HT-29 (cell line): ENCODE data around the gene RPS6KA2. TPM values are rescaled to one million over a fixed set of nuclear protein-coding genes. Genes with fewer than 3 reads are reported as not detected.
A peak's percentile ranks its signal among the peaks of the same experiment; 100 is the strongest.

Experiments used
- DNase-seq: peaks from one replicate; pipeline ENCODE4 v3.0.0-alpha.2; 2015; ENCODE audit warnings: low spot score
- total RNA-seq: library from RNA; depleted of rRNA; stranded (reverse); fragments of >200 nt; shearing (Covaris generic); gene quantifications from 2 replicates; pipeline ENCODE4 v1.2.3, GENCODE V29; 2014

RPS6KA2 gene
- total RNA-seq, 1 experiment from 2014 or later, result 3.4 TPM

GRCh38 chr6:166615059-166615770 is 11.8 kb downstream of the RPS6KA2 start:
- DNase-seq, result no peak

DNA sequence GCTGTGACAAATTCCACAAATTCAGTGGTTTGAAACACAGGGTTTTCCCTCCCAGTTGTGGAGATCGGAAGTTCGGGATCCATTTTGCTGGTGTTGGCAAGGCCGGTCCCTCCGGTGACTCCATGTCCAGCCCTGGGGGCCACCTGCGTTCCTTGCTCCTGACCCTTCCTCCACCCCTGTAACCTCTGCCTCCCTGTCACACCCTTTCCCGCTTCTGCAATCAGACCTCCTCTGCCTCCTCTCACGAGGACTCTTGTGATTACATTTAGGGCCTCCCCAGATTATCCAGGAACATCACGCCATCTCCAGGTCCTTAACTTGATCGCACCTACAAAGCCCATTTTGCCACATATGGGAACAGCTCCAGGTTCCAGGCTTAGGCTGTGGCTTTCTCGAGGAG is 12.5 kb downstream of the RPS6KA2 start:
- peak; percentile 10 for DNase-seq

- DNase-seq, result no peak
These were observed 12.9 kb downstream of the RPS6KA2 start for GRCh38 chr6:166614171-166614583.

DNA sequence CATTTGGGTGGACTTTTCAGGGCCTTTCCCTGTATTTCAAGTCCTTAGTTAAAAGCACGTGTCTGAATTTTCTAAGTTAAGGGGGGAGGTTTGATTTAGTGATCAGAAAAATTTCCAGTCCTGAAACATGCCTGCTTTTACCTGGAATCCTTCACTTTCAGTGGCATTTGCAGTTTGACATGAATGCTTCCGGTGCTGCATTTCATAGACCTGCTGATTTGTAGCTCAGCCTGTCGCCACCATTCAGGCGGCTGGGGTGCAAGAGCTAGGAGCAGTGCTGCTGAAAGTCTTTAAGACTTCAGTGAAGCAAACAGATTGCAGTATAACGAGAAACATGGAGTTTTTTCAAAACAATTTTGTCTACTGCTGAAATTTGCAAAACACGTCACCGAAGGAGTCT is 14.0 kb downstream of the RPS6KA2 start:
- no peak for DNase-seq

- no peak for DNase-seq
These were observed 14.6 kb downstream of the RPS6KA2 start for GRCh38 chr6:166612471-166612881.

DNA sequence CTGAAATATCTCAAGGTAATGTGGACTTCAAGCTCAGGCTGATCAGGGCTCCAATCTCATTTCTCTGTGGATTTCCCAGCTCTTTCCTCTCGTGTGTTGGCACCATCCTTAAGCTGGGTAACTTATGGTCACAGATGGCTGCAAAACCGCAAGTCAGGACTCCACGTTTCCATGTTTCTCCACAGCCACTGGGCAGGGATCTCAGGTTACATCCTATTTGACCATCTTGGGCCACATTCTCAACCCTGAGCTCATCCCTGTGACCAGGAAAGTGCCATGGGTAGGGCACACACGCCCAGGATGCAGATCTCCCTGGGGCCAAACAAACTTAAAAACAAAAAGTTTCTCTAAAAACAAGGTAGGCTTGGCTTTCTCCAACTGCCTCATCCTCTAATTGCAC is 15.4 kb downstream of the RPS6KA2 start:
- no peak for DNase-seq

GRCh38 chr6:166610069-166610468 is 17.0 kb downstream of the RPS6KA2 start:
- no peak for DNase-seq

DNA sequence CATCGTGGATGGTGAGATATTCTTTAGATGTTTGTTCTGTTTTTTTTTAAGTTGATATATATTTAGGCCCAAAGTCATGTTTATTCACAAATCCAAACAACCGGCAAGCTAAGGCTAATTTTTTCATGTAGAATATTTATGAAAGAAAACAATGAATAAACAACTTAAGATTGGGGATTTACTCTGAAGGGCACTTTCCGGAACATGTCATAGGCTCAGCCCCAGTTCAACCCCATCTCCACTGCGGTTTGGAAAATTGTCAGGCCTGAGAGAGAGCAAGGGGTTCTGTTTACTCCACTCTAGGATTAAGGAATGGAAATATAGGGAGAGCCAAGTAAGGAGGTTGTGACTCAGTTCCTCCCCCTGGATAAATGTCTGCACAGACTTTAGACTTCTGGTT is 18.3 kb downstream of the RPS6KA2 start:
- no peak for DNase-seq

DNA sequence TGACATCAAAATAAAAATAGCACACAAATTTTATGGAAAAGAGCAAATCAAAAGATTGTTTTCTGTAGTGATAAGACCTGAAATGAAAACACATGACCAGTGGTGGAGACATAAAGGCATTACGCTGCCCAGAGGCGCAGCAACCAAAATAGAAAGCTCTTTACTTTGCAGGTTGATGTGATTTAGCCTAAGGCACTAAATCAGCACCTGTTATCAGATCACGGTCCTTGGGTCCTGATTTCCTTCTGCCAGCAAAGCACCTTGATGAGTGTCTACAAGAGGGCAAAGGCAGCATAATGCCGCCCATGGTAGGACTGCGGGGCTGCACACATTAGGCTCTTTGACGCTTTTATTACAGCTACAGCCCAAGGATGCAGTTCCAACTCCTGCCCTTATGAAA is 21.3 kb downstream of the RPS6KA2 start:
- no peak for DNase-seq

DNA sequence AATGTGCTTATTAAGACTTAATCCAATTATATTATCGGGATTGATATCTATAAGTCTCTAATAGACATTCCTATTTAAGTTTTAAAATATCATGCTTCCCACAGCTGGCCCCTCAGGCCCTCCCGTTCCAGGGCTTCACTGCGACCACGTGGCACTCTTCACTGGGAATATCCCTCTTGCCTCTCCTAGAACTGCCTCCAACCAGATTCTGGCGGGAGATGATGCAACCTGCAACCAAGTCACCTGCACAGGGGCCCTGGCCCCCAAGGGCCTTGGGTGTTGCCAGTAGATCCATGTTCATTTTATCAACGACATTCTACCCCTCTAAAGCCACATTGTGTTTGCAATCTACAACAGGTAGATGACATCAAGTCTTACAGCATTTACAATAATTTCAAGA is 22.1 kb downstream of the RPS6KA2 start:
- DNase-seq, result no peak

- no peak for DNase-seq
These were observed 22.7 kb downstream of the RPS6KA2 start for GRCh38 chr6:166604328-166604727.

GRCh38 chr6:166603043-166603690 is 23.9 kb downstream of the RPS6KA2 start:
- no peak for DNase-seq

GRCh38 chr6:166601956-166602355 is 25.1 kb downstream of the RPS6KA2 start:
- DNase-seq, result no peak

GRCh38 chr6:166600931-166601330 is 26.1 kb downstream of the RPS6KA2 start:
- DNase-seq, result no peak

GRCh38 chr6:166599205-166599604 is 27.8 kb downstream of the RPS6KA2 start:
- no peak for DNase-seq

GRCh38 chr6:166598441-166599138 is 28.5 kb downstream of the RPS6KA2 start:
- DNase-seq, result no peak

GRCh38 chr6:166597711-166598440 is 29.2 kb downstream of the RPS6KA2 start:
- DNase-seq, result no peak

DNA sequence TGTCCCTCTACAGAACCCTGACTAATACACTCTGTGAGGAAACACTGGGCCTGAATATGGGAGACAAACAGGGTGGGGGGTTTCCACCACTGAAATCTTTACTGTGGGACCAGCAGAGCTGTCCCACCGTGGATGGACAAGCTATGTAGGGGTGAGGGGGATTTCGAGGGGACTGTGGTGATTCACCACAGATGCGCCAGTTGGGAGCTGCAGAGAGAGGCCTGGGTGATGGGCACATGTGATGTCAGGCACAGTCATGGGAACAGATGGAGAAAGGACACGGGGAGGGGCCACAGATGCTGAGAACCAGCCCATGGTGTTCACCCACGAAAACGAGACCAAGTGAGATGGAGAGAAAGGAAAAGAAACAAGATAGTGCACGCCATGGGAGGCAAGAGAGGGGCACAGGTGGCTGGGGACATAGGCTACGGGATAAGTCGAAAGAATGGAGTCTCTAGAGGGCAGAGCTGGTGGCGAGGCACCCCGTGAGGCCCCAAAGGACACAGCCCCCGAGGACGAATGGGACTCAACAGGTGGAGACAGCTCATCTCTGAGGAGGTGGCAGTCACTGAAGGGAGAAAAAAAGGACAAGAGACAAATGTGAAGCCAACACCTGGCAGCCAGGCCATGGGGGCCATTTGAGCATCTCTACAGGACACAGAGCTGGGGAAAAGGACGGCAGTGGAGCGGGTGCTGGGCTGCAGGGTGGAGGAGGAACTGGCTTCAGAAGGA is 30.1 kb downstream of the RPS6KA2 start:
- DNase-seq, result no peak

DNA sequence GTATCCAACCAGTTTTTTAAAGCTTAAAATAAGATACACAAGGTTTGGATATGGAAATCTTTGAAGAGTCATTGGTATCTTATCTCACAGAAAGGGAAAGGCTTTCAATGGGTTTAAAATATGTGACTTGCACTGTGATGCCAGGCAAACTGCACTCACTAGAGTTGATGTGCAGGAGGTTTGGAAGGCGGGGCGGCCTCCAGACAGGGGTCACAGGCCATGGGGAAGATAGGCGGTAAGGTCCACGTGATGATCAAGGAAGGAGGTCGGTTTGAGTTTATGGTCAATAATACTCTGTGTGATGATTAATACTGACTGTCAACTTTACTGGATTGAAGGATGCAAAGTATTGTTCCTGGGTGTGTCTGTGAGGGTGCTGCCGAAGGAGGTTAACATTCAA is 31.1 kb downstream of the RPS6KA2 start:
- DNase-seq, result no peak

DNA sequence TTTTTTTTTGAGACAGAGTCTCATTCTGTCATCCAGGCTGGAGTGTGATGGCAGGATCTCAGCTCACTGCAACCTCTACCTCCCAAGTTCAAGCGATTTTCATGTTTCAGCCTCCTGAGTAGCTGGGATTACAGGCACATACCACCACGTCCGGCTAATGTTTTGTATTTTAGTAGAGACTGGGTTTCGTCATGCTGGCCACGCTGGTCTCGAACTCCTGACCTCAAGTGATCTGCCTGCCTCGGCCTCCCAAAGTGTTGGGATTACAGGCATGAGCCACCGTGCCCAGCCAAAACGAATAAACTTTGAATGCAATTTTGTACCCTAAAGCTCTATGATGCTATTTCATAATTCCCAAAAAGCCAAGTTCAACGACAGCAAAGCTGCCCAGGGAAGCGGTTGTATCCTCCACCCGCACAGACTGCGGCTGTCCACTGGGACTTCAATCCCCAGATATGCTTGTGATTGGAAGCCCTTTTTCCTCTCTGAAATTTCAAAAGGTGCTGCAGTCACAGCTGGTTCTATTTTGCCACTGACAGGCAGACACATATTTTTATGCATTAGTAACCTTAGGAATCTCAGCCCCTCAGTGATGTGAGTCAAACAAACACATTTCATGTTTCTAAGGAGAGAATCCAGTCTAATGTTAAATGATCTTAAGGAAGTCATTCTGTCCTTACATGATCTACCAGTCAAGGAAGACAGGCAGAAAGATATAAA is 31.8 kb downstream of the RPS6KA2 start:
- DNase-seq, result no peak

GRCh38 chr6:166592821-166593220 is 34.2 kb downstream of the RPS6KA2 start:
- no peak for DNase-seq
